GM21825 (cell line): ENCODE results near the gene OCEL1.
"Not testable (repeated sequence)": the region's sequence is repeated elsewhere in the genome, so short reads cannot be mapped to it uniquely, and the experiment has no call there.

Experiments
- ATAC-seq: cut with Tn5 transposase; IDR thresholded peaks from one replicate; pipeline ENCODE4 v1.9.1; 2021; ENCODE audit warnings: mild to moderate bottlenecking, moderate library complexity; ENCODE audit not compliant: unreplicated experiment

Gene OCEL1

DNA sequence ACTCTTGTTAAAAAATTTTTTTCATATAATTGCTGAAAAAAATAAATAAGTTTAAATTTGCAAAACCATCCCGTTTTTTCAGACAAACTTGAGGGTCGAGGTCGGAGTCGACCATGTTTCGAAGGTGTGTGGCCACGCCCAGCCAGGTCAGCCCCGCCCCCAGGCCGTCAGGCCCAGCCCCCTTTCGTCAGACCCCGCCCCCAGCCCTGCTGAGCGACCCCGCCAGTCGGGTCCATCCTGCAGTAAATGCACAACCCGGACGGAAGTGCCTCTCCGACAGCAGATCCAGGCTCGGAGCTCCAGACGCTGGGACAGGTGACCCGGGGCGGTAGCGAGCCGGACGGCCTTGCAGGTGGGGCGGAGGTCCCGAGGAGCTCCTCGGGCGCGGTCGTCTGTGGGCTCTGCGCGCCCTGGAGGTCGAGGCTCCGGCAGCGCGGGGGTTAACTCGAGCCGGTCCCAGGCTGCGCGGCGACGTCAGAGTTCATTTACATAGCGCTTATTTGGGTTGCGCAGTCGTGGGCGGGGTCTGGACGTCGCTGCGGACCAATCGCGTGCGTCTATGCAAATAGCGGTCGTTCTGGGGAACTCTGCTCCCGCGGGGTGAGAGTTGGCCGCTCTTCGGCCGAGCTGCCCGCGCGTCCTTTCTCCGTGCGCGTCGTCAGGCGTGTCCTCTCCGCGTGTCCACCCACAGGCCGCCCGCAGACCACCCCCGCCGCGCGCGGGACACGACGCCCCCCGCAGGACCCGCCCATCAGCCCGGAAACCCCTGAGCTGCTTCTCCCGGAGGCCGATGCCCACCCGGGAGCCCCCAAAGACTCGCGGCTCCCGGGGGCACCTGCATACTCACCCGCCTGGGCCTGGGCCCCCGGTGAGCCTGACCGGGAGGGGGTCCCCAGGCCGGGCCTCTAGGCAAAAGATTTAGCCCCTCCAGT, at the start of gene OCEL1:
OCEL1 (plus strand) TSS at position 225 of the 932 bp plus-strand sequence; CDS start at position 247, 22 bp downstream.
- ATAC-seq: peak; percentile 82

- ATAC-seq: no peak
Observed at GRCh38 chr19:17178291-17178690, 47.7 kb upstream of the OCEL1 start.

DNA sequence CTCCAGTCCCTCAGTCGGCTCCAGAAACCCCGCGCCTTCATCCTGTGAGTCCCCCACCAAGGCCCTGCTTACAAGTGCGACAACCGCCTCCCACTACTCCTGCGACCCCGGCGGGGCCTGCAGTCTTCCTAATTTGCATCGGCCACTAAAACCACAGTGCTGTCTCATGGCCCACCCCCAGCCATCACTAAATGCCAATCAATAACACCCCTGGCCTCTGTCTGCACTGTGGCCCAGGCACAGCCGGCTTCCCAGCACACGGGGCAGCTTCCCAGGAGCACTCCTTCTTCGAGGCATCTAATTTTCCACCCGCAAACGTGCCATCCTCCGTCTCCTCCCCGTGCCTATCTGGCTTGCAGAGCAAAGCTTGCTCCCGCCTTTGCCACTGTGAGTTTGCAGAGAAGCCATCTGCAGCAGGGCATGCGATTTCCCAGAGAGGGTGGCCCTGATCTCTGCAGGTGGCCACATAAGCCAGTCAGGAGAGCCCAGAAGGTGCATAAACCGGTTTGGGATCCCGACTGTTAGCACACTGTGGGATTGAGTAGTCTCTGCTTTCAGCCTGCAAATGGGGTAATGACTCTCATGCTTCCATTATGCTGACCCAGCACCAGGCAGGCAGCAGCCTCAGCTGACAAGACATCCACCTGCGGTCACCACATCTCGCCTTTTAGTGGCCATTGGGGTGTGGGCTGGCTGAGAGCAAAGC, 44.9 kb upstream of the OCEL1 start:
- ATAC-seq: no peak

- ATAC-seq: no peak
Observed at GRCh38 chr19:17183271-17183761, 42.7 kb upstream of the OCEL1 start.

DNA sequence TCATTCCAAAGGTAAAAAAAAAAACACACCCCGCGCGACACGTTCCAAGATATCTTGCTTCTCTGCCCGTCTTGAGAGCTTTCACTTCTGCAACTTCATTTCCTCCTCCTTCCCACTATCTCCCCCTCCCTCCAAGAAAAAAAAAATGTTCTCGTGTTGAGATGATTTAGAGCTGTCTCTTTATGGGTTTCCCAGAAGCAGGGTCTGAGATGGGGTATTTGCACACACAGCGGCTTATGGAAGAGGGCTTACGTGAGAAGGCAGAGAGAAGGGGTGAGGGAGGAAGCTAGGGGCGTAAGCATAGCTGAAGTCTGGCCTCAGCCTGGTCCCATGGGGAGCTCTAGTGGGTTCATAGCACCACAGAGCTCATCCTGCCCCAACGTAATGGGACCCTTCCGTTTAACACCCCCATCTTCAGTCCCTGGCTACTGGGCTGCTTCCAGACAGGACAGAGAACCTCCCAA, 42.1 kb upstream of the OCEL1 start:
- peak; percentile 60 for ATAC-seq

DNA sequence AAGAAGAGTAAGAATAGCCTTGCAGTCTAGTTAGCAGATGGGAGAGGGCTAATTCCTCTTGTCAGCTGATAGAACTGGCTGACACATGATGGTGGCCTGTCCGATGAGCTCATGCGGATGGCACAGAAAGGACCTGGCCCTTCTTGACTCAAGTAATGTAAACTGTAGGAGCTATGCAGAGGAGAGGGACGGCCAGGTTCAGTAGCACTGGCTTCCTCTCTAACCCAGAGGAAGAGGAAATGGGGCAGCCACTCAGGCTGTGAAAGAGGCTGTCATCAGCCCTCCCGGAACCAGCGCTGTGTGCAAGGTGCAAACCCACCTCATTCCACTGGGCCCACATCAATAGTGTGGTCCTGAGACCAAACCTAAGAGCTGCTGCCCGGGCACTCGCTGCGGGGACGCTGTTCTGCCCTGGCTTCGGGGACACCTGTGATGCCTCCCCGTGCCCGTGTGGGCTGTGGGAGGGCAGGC, 41.6 kb upstream of the OCEL1 start:
- peak; percentile 17 for ATAC-seq

DNA sequence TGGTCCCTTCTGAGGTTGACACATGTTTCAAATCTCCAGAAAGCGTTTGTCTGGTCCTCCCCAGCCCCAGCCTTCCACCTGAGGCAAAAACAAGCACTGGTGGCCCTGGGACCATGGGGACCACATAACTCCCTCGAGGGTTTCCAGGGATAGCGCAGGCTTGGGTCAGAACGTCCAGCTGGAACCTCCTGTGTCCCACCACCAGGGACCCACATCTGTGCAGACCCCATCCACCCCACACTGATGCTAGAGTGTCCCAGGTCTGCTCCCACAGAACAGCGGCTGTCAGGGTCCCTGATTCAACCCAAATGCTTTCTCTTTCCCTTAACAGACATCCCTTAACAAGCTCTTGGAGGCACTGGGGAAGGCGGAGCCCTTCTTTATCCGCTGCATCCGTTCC, 40.4 kb upstream of the OCEL1 start:
- no peak for ATAC-seq

DNA sequence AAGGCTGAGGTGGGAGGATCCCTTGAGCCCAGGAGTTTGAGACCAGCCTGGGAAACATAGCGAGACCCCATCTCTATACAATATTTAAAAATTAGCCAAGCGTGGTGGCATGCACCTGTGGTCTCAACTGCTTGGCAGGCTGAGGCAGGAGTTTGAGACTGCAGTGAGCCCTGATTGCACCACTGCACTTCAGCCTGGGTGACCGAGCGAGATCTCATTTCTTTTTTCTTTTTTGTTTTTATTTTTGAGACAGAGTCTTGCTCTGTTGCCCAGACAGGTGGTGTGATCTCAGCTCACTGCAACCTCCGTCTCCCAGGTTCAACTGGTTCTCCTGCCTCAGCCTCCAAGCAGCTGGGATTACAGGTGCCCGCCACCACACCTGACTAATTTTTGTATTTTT, 34.3 kb upstream of the OCEL1 start:
- ATAC-seq: not testable (repeated sequence)

GRCh38 chr19:17192751-17193150, 33.3 kb upstream of the OCEL1 start:
- ATAC-seq: no peak

DNA sequence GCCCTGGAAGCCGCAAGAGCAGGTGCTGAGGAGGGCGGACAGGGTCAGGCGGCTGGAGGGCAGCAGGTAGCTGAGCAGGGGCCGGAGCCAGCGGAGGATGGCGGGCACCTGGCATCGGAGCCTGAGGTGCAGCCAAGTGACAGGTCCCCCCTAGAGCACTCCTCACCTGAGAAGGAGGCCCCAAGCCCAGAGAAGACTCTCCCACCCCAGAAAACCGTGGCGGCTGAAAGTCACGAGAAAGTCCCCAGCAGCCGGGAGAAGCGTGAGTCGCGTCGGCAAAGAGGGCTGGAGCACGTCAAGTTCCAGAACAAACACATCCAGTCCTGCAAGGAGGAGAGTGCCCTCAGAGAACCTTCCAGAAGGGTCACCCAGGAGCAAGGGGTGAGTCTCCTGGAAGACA, 31.4 kb upstream of the OCEL1 start:
- ATAC-seq: no peak

DNA sequence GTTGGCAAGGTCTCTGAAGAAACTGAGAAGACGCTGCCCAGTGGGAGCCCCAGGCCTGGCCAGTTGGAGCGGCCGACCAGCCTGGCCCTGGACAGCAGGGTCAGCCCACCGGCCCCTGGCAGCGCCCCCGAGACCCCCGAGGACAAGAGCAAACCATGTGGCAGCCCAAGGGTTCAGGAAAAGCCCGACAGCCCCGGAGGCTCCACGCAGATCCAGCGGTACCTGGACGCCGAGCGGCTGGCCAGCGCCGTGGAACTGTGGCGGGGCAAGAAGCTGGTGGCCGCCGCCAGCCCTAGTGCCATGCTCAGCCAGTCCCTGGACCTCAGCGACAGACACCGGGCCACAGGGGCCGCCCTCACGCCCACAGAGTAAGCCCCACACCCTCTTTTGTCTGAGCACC, 30.9 kb upstream of the OCEL1 start:
- no peak for ATAC-seq

GRCh38 chr19:17196610-17197009, 29.4 kb upstream of the OCEL1 start:
- ATAC-seq: no peak

DNA sequence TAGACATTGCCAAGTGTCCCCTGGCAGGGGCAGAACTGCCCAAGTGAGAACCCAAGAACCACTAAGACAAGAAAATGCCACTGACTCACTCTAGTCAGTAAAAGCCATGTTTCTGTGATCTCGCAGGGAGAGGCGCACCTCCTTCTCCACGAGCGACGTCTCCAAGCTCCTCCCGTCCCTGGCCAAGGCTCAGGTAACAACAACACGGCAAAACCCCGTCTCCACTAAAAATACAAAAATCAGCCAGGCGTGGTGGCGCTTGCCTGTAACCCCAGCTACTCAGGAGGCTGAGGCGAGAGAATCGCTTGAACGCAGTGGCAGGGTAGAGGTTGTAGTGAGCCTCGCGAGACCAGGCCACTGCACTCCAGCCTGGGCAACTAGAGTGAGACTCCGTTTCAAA, 28.4 kb upstream of the OCEL1 start:
- no peak for ATAC-seq

GRCh38 chr19:17200408-17201079, 25.5 kb upstream of the OCEL1 start:
- ATAC-seq: no peak

DNA sequence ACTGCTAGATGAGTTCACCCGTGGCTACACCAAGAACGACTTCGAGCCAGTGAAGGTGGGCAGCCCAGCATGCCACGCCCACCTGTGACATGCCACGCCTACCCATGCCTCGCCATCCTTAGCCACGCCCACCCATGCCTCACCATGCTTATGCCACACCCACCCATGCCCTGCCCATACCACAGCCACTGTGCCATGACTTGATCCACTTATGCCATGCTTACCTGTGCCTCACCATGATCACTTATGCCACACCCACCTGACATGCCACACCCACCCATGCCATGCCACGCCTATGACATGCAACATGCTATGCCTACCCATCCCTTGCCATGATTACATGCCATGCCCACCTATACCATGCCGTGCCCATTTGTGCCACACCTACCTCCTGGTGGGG, 23.8 kb upstream of the OCEL1 start:
- no peak for ATAC-seq

GRCh38 chr19:17202713-17203112, 23.3 kb upstream of the OCEL1 start:
- no peak for ATAC-seq

DNA sequence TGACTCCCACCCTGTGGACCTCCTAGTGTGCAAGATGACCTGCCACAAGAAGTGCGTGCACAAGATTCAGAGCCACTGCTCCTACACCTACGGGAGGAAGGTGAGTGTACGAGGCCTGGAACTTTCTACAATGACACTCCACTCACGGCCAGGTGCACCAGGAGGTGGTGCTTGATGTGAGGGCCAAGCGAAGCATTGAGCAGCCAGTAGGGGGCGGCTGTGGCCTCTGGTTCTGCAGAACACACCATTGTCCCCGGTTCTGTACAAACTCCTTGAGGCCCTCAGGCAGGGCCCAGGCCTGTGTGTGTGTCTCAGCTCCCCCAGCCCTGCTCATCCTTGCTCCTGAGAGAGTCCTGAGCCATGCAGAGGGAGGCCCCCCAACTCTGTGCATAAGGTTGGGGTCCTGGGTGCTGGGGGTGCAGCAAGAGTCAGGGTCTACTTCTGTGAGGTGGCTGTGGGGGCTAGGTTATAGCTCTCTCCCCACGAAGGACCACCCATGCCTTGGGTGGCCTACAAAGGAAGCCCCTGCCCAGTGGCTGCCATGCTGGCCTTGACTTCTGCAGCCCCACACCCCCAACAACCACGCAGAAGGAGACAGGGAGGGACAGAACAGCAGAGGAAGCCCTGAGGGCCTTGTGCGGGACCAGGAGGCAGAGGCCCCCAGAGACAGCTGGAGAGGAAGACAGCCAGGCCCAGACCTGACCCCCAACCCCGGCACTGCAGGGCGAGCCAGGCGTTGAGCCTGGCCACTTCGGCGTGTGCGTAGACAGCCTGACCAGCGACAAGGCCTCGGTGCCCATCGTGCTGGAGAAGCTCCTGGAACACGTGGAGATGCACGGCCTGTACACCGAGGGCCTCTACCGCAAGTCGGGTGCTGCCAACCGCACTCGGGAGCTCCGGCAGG, 20.5 kb upstream of the OCEL1 start:
- ATAC-seq: no peak

DNA sequence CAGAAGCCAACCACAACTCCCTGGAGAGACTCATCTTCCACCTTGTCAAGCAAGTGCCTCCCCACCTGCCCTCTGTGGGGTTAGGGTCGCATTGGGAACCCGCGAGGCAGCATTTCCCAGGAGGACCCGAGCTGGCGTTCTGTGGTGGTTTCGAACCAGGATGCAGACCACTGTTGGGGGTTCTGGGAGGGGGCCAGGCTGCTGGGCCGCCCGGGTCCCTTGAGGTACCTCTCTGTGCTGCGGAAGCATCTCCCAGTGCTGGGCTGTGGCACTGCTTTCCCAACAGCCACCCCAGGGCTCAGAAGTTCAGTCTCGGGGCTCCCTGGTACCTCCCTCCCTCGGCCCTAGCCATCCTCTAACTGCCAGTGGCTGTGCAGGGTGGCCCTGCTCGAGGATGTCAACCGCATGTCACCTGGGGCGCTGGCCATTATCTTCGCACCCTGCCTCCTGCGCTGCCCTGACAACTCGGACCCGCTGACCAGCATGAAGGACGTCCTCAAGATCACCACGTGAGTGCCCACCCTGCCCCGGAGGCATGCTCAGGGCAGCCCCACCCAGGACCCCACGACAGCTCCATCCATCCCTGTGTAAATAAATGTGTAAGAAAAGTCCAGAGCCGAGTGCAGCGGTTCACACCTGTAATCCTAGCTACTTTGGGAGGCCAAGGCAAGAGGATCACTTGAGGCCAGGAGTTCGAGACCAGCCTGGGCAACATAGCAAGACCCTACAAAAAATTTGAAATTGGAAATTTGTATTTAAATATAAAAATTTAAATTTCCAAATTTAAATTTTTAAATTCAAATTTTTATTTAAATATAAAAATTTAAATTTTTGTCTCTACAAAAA, 19.1 kb upstream of the OCEL1 start:
- no peak for ATAC-seq
